COR-L47 (cell line): ENCODE data around the gene CLIC4.

Experiments
- DNase-seq: peaks from one replicate; lab custom pipeline; 2025; lab: John Stamatoyannopoulos, UW

Gene CLIC4

GRCh38 chr1:24859063-24860010 is 114.1 kb downstream of the CLIC4 start:
- DNase-seq, result no peak

DNA sequence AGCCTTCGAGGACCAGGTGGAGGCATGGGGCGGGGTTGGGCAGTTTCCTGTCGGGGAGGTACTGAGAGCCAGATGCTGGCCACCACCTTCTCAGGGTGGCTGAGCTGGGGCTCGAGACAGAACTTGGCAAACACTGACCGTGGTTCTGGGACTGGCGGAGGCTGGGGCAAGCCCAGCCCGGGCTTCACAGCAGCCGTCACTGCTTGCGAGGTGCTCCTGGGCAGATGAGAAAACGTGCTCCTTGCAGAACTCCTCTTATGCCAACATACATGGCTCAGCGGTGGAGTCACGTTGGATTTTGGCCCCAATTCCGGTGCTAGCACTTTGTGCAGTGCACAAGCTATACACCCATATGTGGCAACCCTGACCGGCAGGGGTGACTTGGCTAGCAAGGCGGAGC is 115.6 kb downstream of the CLIC4 start:
- DNase-seq, result no peak

DNA sequence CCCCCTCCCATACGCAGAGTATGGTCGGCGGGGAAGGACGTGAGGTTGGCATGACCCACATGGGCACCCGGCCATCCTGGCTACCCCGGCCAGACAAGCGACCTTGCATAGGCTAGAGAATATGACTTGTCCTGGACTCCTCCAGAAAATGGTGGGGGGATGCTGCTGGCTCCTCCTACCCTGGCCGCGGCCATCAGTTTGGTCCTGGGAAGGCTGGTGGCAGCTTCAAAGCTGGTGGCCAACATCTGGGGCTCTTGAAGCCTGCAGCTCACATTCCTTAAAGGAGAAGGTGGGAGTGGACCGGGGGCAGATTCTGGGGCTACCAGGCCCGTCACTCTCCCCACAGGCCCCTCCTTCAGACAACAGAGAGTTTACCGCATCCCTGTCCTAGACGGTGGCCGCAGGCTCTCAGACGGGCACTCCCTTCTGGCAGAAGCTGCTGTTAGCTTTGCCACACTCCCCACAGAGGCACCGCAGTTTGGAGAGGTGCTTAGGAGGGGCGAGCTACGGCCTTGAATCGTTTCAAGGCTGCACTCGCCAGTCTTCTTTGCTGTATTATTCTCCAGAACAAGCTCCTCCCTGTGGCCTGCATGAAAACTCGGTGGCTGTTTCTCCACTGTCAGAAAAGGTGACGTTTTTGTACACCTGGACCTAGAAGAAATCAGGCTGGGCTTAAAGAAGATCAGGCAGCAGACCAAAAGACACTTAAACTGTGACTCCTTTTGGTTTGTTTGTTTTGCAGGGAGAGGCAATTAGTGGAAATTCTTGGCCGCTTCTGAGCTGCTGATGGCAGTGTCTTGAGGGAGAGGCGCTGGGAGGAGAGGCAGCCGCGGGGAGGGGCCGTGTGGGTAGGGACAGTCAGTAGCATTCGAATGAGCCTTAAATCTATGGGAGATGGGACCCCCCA is 116.8 kb downstream of the CLIC4 start:
- DNase-seq, result no peak

DNA sequence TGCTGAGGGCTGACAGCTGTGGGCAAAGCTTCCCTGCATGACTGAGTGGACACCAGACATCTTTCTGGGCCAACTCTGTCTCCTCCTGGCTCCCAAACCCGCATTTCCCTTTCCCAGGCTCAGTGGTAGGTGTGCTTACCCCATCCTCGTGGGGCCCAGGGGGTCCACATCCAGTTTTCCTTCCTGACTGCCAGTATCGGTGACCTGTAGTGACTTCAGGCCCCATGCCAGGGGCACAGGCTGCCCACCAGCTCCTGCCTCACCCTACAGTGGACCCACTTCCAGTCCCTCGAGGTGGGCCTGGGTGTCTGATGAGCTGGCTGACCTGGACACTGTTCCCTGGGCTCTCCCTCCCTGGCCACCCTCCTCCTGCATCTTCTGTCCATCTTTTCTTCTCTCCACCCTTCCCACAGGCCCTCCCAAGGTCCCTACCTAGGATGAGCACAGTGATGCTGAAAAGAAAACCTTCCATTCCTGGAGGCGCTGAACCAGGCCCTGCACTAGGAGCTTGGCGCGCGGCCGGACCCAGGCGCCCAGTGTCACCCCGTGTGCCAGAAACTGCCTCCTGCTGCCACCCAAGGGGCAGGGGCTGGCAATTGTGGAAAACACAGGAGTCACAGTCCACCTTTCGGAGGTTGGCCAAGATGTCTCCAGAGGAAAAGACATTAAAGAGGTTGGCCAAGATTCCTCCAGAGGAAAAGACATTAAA is 117.7 kb downstream of the CLIC4 start:
- DNase-seq, result no peak

GRCh38 chr1:24864370-24864777 is 119.1 kb downstream of the CLIC4 start:
- DNase-seq, result no peak

- no peak for DNase-seq
Measured at GRCh38 chr1:24865168-24865567, 119.9 kb downstream of the CLIC4 start.

DNA sequence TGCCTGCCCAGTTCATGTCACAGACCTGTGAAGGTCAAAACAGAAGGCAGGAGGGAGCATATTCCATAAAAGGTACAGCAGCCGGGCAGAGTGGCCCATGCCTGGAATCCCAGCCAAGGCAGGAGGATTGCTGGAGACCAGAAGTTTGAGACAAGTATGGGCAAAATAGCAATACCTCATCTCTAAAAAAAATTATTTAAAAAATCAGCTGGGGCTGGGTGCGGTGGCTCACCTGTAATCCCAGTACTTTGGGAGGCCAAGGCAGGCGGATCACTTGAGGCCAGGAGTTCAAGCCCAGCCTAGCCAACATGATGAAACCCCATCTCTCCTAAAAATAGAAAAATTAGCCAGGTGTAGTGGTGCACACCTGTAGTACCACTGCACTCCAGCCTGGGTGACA is 120.3 kb downstream of the CLIC4 start:
- no peak for DNase-seq

- DNase-seq, result no peak
Measured at GRCh38 chr1:24866211-24867083, 121.2 kb downstream of the CLIC4 start.

- no peak for DNase-seq
Measured at GRCh38 chr1:24867084-24867870, 122.0 kb downstream of the CLIC4 start.

- DNase-seq, result no peak
Measured at GRCh38 chr1:24868016-24868875, 123.0 kb downstream of the CLIC4 start.

- no peak for DNase-seq
Measured at GRCh38 chr1:24870551-24871195, 125.4 kb downstream of the CLIC4 start.

- DNase-seq, result no peak
Measured at GRCh38 chr1:24871306-24871901, 126.2 kb downstream of the CLIC4 start.

GRCh38 chr1:24872061-24872850 is 127.0 kb downstream of the CLIC4 start:
- no peak for DNase-seq

DNA sequence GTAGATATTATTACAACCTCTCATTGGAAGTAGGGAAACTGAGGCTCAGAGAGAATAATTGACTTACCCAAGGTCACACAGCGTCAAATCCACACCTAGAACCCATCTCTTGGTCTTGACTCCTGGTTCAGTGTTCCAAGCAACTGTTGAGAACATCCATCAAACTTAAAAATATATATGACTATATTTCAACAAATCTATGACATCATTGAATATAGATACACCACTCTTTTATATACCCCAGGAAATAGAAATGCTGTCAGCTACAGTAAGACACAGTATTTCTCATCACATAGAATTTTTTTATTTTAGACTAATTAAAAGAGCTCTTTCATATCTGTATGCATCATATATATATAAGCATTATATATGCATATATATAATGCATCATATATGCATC is 127.9 kb downstream of the CLIC4 start:
- no peak for DNase-seq

GRCh38 chr1:24874056-24874455 is 128.8 kb downstream of the CLIC4 start:
- DNase-seq, result no peak

GRCh38 chr1:24874611-24875234 is 129.5 kb downstream of the CLIC4 start:
- no peak for DNase-seq

DNA sequence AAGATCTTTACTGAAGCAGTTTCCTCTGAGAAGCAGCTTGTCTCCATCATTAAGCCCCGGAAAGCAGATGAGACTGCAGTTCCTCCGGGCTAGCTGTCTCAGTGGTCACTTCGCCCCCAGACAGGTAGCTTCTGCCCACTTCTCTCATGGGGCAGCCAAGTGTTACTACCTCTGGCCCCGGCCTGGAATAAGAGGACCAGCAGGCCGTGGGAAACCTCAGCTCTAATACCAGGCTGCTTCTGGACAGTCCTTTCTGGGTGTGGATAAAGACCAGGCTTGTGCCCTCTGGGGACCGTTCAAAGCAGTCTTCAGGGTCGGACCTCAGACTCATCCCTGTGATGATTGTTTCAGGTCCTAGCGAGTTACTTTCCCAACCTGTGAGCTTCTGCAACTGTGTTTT is 130.0 kb downstream of the CLIC4 start:
- no peak for DNase-seq
